B cell (primary cell): ENCODE measurements around the gene TSPAN17.

Source experiments
- EZH2 ChIP-seq: IDR thresholded peaks from 2 replicates; pipeline ENCODE4 v1.6.1; 2012; ENCODE audit warnings: borderline replicate concordance, low read depth, mild to moderate bottlenecking, moderate library complexity, low read length; ENCODE audit not compliant: insufficient read depth, poor library complexity, severe bottlenecking
- TF ChIP-seq, protein P1 (sequence below): fragments of 200-600 bp; IDR thresholded peaks from one replicate; pipeline ENCODE4 v1.8.0; 2022; ENCODE audit warnings: antibody characterized with exemption, mild to moderate bottlenecking

DNA sequence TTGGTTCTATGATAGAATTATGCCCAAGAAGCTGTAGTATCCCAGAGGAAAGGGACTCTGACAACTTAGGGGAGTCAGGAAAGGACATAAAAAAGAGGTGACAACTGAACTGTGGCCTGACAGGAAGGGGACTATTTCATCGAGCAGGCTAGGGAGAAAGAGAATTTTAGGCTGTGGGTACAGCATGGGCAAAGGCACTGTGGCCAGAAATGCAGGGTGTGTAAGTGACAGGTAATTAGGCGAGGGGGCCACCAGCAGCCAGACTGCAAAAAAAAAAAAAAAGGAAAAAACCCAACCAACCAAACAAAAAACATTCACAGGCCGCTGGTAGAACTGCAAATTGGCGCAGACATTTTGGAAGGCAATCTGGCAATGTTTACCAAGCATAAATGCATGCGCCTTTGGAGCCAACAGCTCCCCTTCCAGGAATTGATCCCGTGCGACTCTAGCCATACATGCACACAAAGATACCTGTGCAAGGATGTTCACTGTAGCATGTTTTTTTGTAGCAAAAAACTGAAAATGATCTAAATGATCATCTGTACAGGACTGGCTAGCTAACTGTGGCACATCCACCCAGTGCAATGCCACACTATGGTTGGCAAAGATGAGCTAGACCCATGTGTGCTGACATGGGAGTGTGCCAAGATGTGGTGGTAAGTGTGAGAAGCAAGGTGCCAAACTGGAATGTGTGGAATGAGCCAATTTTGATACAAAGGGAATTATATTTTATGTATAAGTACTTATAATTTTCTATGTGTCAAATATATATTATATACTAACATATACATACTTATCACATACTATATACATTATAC, 15.7 kb upstream of the TSPAN17 start:
- TF ChIP-seq, protein P1, sequence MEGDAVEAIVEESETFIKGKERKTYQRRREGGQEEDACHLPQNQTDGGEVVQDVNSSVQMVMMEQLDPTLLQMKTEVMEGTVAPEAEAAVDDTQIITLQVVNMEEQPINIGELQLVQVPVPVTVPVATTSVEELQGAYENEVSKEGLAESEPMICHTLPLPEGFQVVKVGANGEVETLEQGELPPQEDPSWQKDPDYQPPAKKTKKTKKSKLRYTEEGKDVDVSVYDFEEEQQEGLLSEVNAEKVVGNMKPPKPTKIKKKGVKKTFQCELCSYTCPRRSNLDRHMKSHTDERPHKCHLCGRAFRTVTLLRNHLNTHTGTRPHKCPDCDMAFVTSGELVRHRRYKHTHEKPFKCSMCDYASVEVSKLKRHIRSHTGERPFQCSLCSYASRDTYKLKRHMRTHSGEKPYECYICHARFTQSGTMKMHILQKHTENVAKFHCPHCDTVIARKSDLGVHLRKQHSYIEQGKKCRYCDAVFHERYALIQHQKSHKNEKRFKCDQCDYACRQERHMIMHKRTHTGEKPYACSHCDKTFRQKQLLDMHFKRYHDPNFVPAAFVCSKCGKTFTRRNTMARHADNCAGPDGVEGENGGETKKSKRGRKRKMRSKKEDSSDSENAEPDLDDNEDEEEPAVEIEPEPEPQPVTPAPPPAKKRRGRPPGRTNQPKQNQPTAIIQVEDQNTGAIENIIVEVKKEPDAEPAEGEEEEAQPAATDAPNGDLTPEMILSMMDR: no peak
- TF ChIP-seq EZH2: no peak
